ENCODE data around the gene CLTCL1.

The CLTCL1 gene

GRCh38 chr22:19152942-19153883 is 138.3 kb downstream of the CLTCL1 start:
- H3K4me3 ChIP-seq (ENCODE audit: low read depth, low read length), result no peak overlapping the region

GRCh38 chr22:19151329-19152191 is 140.0 kb downstream of the CLTCL1 start:
- H3K4me3 ChIP-seq (ENCODE audit: low read depth, low read length), result no peak overlapping the region

DNA sequence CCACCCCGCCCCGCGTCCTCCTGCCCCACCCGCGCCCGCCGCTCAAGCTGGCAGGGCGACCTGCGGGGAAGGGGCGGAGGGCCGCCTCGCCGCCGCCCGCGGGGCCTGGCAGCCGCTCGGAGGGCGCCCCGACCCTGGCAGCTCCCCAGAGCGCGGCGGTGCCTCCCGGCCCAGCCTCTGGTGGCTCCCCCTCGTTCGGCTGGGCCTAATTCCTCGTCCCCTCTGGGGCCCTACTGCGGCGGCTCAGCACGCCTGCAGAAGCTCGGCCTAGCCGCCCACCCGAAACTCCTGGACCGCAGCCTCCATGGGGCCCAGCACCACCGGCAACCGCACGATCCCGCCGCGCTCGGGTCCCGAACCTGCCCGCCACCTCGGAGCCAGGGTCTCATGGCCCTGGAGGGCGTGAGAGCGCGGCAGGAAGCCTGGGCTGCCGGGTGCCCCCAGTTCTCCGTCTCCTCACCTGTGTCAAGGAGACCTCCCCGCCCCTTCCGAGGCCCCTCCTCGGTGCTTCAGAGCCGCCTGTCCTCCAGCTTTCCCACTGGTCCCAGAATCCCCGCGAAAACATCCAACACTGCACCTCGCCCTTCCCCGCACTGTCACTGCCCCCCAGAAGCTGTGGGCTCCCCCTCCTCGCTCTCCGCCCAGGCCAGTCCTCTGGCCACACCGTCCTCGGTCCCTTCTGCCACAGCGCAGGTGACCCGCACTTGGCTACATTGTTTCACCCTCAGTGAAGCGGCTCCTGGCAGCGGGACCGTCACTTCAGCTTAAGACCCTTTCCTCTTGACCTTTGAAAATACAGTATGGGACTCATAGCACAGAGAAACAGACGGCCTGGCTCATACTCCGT is 140.8 kb downstream of the CLTCL1 start:
- H3K4me3 ChIP-seq (ENCODE audit: low read depth, low read length), result no peak overlapping the region

DNA sequence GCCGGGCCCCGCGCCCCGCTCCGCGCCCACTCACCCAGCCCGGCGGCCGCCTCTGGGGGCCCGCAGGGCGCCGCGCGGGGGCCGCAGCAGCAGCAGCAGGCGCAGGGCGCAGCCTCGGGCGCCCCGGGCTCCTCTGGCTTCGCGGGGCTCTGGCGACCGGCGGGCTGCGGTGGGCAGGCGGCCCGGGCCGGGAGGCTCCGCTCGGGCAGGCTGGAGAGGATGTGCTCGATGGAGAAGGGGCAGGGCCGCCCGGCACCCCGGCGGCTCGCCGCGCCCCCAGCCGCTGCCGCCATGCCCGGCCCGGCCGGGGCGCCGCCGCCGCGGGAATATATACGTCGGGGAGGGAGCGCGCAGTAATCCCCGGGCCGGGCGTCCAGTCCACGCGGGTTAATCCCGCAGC is 141.5 kb downstream of the CLTCL1 start, which contains the start of gene GSC2:
Gene GSC2, minus strand, starts transcription at position 302 of the 400 bp plus-strand sequence. Its CDS starts 9 bp downstream, at position 293.
- H3K4me3 ChIP-seq (ENCODE audit: low read depth, low read length), result peak within 1 kb of the TSS; percentile 10

DNA sequence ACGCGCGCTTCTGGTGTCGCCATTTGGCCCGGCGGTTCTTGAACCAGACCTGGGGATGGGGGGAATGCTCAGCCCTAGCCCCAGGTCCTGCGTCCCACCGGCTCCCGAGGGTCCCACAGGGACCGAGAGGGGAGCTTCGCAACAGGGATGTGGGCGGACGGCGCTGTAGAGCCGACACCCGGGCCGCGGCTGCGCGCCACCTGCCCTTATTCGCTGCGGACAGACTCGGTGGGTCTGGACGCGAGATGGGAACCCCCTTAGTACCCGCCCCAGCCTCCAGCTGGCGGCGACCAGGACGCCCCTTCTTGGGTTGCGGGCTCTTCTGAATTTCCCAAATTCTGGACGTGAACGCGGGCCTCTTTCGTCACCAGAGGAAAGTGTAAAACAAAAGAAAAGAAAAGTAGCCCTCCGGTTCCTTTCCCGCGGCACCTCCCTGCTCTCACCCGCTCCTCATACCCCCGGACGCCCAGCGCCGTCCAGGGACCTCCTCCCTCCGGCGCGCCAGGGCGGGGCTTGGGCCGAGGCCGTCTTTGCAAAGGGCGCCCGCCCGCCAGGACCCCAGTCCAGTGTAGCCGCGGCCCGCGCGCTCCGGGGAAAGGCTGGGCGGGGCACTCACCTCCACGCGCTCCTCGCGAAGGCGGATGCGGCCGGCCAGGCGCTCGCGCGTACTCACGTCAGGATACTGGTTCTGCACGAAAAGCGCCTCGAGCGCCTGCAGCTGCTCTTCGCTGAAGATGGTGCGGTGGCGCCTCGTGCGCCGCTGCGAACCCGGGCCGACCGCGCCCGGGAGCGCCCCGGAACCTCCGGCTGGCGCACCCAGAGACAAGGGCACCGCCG is 142.3 kb downstream of the CLTCL1 start:
- H3K4me3 ChIP-seq (ENCODE audit: low read depth, low read length), result peak overlapping the region; percentile 10

GRCh38 chr22:19148417-19149046 is 143.0 kb downstream of the CLTCL1 start:
- no peak overlapping the region for H3K4me3 ChIP-seq (ENCODE audit: low read depth, low read length)

DNA sequence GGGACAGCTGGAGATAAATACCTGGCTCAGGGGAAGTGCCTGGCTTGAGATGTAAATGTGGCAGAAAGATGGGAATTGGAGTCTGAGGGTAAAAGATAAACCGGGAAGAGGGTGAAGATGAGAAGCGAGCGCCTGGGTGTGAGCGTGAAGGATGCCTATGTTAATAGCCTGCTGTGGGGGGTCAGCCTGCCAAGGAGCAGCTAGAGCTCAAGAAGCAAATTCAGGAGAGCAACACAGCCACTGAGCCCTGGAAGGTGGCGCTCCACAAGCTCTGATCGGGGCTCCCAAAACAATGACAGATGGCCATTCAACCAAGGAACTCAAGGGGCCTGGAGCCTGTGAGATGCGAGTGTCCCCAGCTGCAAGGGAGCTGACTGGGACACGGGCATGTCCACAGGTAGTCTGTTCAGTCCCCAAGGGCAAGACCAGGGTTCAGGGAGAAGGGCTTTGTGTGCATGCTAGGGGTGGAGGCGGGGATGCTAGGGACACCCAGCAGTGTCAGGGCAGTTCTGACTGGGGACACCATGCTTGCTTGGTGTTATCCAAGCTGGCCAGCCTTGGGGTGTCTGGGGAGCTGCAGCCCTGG is 144.2 kb downstream of the CLTCL1 start:
- no peak overlapping the region for H3K4me3 ChIP-seq (ENCODE audit: low read depth, low read length)

DNA sequence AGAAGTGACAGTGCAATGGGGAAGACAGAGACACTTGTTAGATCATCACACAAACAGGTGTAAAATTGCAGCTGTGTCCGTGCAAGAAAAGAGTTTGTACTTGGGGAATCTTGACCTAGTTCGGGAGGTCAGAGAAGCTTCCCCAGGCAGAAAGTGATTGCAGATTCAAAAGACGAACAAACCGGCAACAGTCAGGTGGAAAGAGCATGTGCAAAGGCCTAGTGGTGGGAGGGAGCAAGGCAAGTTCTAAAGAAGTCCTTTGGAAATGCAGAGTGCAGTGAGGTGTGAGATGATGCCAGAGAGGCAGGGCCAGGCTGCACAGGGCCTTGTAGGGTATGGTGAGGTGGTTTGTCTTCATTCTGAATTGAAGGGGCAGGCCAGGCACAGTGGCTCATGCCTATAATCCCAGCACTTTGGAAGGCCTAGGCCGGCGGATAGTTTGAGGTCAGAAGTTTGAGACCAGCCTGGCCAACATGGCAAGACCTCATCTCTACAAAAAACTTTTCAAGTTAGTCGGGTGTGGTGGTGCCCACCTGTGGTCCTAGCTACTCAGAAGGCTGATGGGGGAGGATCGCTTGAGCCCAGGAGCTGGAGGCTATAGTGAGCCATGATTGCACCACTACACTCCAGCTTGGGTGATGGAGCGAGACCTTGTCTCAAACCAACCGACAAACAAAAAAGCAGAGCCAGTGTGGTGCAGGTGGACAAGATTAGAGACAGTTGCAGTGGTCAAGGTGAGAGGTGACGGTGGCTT is 145.1 kb downstream of the CLTCL1 start:
- no peak overlapping the region for H3K4me3 ChIP-seq (ENCODE audit: low read depth, low read length)

DNA sequence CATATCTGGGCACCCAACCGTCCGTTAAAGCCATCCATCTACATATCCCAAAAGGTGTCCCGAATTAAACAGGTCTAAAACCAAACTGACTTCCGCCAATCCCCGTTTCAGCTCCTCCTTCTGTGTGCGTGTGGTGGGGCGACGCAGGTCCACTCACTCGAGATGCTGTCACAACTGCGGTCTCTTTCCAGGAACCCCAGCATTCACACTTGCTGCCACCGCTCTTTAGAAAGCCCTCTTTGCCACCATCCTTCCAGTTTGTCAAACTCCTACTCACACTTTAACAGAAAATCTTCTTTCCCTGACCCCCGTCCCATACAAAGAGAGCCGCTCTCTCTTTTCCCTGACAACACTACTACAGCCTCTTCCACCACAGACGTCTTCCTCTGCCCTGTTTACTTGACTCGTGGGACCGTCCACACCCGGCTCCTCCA is 147.5 kb downstream of the CLTCL1 start:
- H3K4me3 ChIP-seq (ENCODE audit: low read depth, low read length), result peak overlapping the region; percentile 97

DNA sequence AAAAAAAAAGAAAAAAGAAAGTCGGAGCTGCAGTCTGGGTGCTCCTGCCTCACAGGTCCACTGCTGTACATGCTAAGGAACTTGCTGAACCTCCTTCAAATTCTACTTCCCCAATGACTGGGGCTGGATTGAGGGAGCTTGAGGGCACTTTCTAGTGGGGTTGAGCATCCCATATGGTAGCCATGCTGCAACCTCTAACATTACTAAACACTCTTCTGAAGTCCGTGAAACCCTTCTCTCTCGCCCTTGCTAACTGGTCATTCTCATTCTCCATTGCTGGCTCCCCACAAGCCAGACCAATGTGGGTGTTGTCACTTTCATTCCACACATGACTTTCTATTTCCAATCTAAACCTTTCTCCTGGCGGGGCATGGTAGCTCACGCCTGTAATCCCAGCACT is 148.3 kb downstream of the CLTCL1 start:
- H3K4me3 ChIP-seq (ENCODE audit: low read depth, low read length), result no peak overlapping the region

- no peak overlapping the region for H3K4me3 ChIP-seq (ENCODE audit: low read depth, low read length)
Observed at GRCh38 chr22:19142394-19142793, 149.1 kb downstream of the CLTCL1 start.

DNA sequence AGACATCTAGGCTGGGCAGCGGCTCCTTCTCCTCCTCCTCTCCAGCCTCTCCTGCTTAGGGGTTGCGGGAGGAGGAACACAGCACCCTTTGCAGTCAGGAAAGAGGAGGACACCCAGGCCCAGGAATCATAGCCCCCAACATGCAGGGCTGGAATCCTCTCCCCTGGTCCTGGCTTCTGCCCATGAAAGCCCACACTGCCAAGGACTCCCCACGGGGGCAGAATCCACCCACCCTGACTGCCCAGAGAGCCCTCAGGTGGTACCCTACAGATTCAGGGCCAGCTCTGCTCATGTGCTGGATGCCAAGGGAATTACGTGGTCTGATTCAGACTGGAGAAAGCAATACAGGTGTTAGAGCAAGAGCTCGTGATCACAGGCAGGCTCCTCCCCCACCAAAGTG is 151.5 kb downstream of the CLTCL1 start:
- H3K4me3 ChIP-seq (ENCODE audit: low read depth, low read length), result no peak overlapping the region

DNA sequence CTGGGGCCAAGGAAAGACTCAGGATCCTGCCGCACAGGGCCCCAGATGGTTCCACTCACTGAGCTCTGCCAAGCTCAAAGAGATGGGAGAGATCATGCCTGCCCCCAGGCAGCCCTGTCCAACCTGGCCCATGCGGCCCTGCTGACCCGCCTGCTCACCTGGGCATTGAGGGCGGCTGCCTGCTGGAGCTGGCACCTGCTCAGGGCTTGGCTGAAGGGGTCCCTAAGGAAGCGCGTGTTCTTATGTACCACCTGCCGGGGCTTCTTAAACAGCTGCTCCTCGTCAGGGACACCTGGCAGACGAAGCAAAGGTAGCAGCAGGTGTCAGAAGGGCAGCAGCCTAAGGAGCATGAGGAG is 152.5 kb downstream of the CLTCL1 start:
- H3K4me3 ChIP-seq (ENCODE audit: low read depth, low read length), result no peak overlapping the region

DNA sequence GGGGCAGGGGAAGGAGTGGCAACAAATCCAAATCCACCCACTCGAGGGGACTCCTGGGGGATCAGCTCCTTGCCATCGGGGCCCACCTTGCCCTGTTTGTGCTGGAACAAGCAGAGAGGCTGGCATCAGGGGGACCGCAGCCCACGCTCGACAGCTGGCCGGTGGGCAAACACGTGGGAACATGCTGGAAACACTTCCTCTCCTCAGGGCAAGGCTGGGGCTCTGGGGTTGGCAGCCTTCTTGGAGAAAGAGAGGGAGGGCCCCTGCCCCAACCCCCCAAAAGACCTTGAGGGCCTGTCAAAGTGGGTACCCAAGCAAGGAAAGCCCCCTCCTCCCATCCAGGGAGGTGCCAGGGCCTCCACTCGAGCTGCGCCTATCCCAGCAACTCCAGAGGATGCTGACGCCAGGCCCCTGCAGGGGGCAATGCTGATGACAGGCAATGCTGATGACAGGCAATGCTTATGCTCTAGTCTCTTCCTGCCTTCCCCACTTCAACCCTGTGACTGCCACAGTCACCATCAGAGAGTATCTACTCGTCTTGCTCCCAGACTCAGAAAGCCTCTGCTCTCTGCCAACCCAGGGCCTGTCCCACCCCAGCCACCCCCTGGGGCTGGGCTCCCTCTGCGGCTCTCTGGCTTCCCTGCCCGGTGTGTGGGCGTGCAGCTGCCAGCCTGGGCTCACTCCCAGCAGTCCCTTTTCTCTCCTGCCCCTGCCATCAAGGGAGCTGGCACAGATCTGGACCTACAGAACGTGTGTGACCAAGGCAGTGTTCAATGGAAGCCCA is 153.1 kb downstream of the CLTCL1 start:
- H3K4me3 ChIP-seq (ENCODE audit: low read depth, low read length), result no peak overlapping the region

GRCh38 chr22:19137384-19138216 is 153.9 kb downstream of the CLTCL1 start:
- H3K4me3 ChIP-seq (ENCODE audit: low read depth, low read length), result no peak overlapping the region

DNA sequence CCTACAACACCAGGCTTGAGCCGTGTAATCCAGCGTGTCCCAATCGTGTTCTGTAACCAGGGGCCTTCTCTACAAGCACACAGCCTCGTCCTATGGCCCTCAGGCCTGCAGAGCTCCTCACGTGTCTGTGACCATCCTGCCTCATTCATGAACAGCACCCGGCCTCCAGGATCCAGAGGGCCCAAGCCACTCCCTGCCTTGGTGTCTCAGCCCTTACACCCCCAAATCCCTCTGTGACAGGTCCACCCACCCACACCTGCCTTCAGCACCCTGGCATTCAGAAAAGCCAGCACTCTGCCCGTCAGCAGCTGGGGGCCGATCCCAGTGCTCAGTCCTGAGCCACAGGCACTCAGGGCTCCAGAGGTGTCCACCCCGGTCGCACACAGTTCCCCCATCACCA is 154.6 kb downstream of the CLTCL1 start:
- no peak overlapping the region for H3K4me3 ChIP-seq (ENCODE audit: low read depth, low read length)

- no peak overlapping the region for H3K4me3 ChIP-seq (ENCODE audit: low read depth, low read length)
Observed at GRCh38 chr22:19134874-19135273, 156.6 kb downstream of the CLTCL1 start.
